Mammary epithelial cell (primary cell): ENCODE data around the gene PSTPIP2.

Experiments
- EZH2 ChIP-seq: IDR thresholded peaks from 2 replicates; pipeline ENCODE4 v1.6.1; 2012; ENCODE audit warnings: low read length, inconsistent platforms, borderline replicate concordance
- TF ChIP-seq, protein P1 (sequence below), 2 donors: IDR thresholded peaks in 1 of 2; conservative IDR thresholded peaks in 1 of 2; 2 replicates each; pipeline ENCODE4 v1.5.1; 2011 to 2012; ENCODE audit warnings: inconsistent platforms in 2 of 2, low read length in 2 of 2, mild to moderate bottlenecking in 2 of 2, control low read depth in 1 of 2, low read depth in 1 of 2; ENCODE audit not compliant: insufficient read depth in 1 of 2; ENCODE audit errors: extremely low read depth in 1 of 2

DNA sequence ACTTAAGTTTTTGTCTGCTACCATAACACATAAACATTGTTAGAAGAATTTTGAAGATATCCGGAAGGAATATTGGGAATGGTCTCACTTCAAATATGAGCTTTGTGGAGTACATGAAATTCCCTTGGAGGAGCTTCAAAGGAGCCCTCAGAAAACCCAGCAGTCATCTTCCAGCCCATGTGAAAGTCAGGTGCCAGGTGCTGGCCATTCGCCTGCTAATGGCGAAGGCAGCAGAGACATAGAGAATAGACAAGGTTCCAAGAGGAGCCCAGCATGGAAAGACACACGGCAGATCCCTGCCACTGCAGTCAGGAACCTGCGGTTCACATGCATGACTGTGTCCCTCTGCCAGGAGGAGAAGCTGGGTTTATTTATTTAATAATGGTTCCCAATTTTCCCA, 64.9 kb downstream of the PSTPIP2 start:
- TF ChIP-seq, protein P1, sequence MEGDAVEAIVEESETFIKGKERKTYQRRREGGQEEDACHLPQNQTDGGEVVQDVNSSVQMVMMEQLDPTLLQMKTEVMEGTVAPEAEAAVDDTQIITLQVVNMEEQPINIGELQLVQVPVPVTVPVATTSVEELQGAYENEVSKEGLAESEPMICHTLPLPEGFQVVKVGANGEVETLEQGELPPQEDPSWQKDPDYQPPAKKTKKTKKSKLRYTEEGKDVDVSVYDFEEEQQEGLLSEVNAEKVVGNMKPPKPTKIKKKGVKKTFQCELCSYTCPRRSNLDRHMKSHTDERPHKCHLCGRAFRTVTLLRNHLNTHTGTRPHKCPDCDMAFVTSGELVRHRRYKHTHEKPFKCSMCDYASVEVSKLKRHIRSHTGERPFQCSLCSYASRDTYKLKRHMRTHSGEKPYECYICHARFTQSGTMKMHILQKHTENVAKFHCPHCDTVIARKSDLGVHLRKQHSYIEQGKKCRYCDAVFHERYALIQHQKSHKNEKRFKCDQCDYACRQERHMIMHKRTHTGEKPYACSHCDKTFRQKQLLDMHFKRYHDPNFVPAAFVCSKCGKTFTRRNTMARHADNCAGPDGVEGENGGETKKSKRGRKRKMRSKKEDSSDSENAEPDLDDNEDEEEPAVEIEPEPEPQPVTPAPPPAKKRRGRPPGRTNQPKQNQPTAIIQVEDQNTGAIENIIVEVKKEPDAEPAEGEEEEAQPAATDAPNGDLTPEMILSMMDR (conservative IDR thresholded peaks at IDR 0.05 in 1 of 2, IDR thresholded peaks at IDR 0.05 in 1 of 2; ENCODE audit: extremely low read depth in 1 of 2, insufficient read depth in 1 of 2, low read depth in 1 of 2, low read length in 2 of 2): no peak
- TF ChIP-seq EZH2: no peak
